OCI-LY7 (cell line): ENCODE data around the gene GRID2. TPM values are rescaled to one million over a fixed set of nuclear protein-coding genes. Genes with fewer than 3 reads are reported as not detected.

ENCODE experiments used
- BruUV-seq: library from RNA; stranded (reverse); fragments of 400-500 nt; replicated peaks from 2 replicates; lab custom pipeline; 2021; lab: Mats Ljungman, UMichigan
- CTCF ChIA-PET: fragments of 300-600 bp; sonication (Branson Sonifier 250); formaldehyde crosslinking; loops from one replicate; lab custom pipeline; 2022; ENCODE audit warnings: antibody characterized with exemption; ENCODE audit not compliant: unreplicated experiment; lab: Charles Lee
- POLR2A ChIA-PET: fragments of 300-600 bp; sonication (Branson Sonifier 250); formaldehyde crosslinking; loops from one replicate; lab custom pipeline; 2022; ENCODE audit warnings: antibody characterized with exemption; lab: Charles Lee
- DNase-seq: peaks from one replicate; pipeline ENCODE4 v3.0.0-alpha.2; 2015; ENCODE audit warnings: low spot score
- H2AFZ ChIP-seq: fragments of 200-600 bp; sonication (generic), shearing (Covaris generic); 2 replicates; pipeline ENCODE4 v1.6.1; 2014; ENCODE audit warnings: mild to moderate bottlenecking, antibody characterized with exemption, low read length, moderate library complexity
- H3K27ac ChIP-seq: fragments of 200-600 bp; sonication (generic); 2 replicates; pipeline ENCODE4 v1.5.1; 2014; ENCODE audit warnings: mixed run types, low read depth, mild to moderate bottlenecking, moderate library complexity, low read length, inconsistent platforms; ENCODE audit not compliant: poor library complexity, severe bottlenecking
- H3K36me3 ChIP-seq: fragments of 200-600 bp; sonication (generic); 2 replicates; pipeline ENCODE4 v1.6.1; 2014; ENCODE audit warnings: mild to moderate bottlenecking, antibody characterized with exemption, low read length, moderate library complexity, mixed read lengths; ENCODE audit not compliant: insufficient read depth
- H3K4me1 ChIP-seq: fragments of 200-600 bp; sonication (generic); 2 replicates; pipeline ENCODE4 v1.5.1; 2014; ENCODE audit warnings: mild to moderate bottlenecking, low read length; ENCODE audit not compliant: insufficient read depth, poor library complexity, severe bottlenecking
- H3K4me2 ChIP-seq: fragments of 200-600 bp; sonication (generic); 2 replicates; pipeline ENCODE4 v1.6.1; 2014; ENCODE audit warnings: mild to moderate bottlenecking, low read length
- H3K4me3 ChIP-seq: fragments of 200-600 bp; sonication (generic); 2 replicates; pipeline ENCODE4 v1.5.1; 2014; ENCODE audit warnings: mild to moderate bottlenecking, low read depth, low read length; ENCODE audit not compliant: poor library complexity, severe bottlenecking
- H3K79me2 ChIP-seq: fragments of 200-600 bp; sonication (generic); 2 replicates; pipeline ENCODE4 v1.6.1; 2016; ENCODE audit warnings: low read depth, mild to moderate bottlenecking, low read length, moderate library complexity, mixed read lengths; ENCODE audit not compliant: insufficient read depth
- H3K9me2 ChIP-seq: fragments of 200-600 bp; sonication (generic); 2 replicates; pipeline ENCODE4 v1.6.1; 2016; ENCODE audit warnings: mild to moderate bottlenecking, low read length, mixed read lengths; ENCODE audit not compliant: insufficient read depth
- H3K9me3 ChIP-seq: fragments of 200-600 bp; sonication (generic); 2 replicates; pipeline ENCODE4 v1.6.1; 2014; ENCODE audit warnings: mild to moderate bottlenecking, mixed run types, low read length, mixed read lengths
- H4K20me1 ChIP-seq: fragments of 200-600 bp; sonication (generic); 2 replicates; pipeline ENCODE4 v1.6.1; 2014; ENCODE audit warnings: mild to moderate bottlenecking, antibody characterized with exemption, low read length, moderate library complexity, mixed read lengths; ENCODE audit not compliant: insufficient read depth
- EZH2phosphoT487 ChIP-seq: fragments of 200-600 bp; sonication (generic); IDR thresholded peaks from 2 replicates; pipeline ENCODE4 v1.6.1; 2018; ENCODE audit warnings: low read depth, borderline replicate concordance, mild to moderate bottlenecking, mixed run types, antibody characterized with exemption, low read length, moderate library complexity, mixed read lengths
- intact Hi-C: fragments of 100-400 bp; cut with micrococcal nuclease; formaldehyde crosslinking; loops from one replicate; pipeline ENCODE4 v1.10.0; 2022; ENCODE audit not compliant: unreplicated experiment
- total RNA-seq, 2 experiments: library from RNA; depleted of rRNA in 1 of 2; stranded (reverse); fragments of >200 nt in 1 of 2; shearing (Covaris generic) in 1 of 2; gene quantifications; 2 replicates each; pipeline ENCODE4 v1.2.3, GENCODE V29; 2014 to 2022
- TF ChIP-seq, protein P1 (sequence below): fragments of 200-600 bp; sonication (generic); conservative IDR thresholded peaks from 2 replicates; pipeline ENCODE4 v1.5.1; 2014; ENCODE audit warnings: mild to moderate bottlenecking, antibody characterized with exemption, low read length, moderate library complexity, mixed read lengths

GRID2 gene
- total RNA-seq, 2 experiments from 2014 or later = not detected

DNA sequence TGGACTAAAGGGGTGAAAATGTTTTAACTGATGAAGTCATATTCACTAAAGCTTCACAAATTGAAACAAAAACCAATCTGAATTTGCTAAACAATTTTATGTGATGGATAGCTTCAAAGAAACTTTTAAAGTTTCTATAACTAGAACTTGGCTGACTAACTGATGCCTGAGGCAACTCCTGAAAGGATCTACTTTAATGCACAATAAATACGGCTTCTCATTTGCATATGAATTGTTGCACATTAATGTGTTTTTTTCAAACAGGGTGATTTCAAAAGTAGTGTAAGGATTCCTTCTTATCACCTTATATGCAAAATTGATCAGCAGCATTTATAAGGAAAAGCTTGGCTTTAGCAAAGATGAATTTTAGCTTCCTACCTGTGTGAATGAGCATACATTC lies 1466.4 kb downstream of the GRID2 start:
- ChIA-PET POLR2A (interaction anchor here (0.6 kb wide), 1 partner anchor 14 kb away, joined by 3 read pairs; no protein-coding TSS in a partner anchor), CTCF (no interaction called here)
- Histone ChIP-seq H3K4me3 (no peak overlapping the region), H3K36me3 (no peaks in the 10 kb centered on the region), H3K9me3 (no peaks in the 10 kb centered on the region), H4K20me1 (no peaks in the 10 kb centered on the region), H3K79me2 (no peaks in the 10 kb centered on the region), H3K27ac (no peak overlapping the region), H3K4me2 (no peak overlapping the region), H3K4me1 (no peaks in the 10 kb centered on the region), H2AFZ (no peak overlapping the region), H3K9me2 (no peaks in the 10 kb centered on the region)
- no TSS peak for BruUV-seq
- intact Hi-C loops = no loop called here
- no peak for DNase-seq
- TF ChIP-seq, protein P1, sequence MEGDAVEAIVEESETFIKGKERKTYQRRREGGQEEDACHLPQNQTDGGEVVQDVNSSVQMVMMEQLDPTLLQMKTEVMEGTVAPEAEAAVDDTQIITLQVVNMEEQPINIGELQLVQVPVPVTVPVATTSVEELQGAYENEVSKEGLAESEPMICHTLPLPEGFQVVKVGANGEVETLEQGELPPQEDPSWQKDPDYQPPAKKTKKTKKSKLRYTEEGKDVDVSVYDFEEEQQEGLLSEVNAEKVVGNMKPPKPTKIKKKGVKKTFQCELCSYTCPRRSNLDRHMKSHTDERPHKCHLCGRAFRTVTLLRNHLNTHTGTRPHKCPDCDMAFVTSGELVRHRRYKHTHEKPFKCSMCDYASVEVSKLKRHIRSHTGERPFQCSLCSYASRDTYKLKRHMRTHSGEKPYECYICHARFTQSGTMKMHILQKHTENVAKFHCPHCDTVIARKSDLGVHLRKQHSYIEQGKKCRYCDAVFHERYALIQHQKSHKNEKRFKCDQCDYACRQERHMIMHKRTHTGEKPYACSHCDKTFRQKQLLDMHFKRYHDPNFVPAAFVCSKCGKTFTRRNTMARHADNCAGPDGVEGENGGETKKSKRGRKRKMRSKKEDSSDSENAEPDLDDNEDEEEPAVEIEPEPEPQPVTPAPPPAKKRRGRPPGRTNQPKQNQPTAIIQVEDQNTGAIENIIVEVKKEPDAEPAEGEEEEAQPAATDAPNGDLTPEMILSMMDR = no peak
- no peak for TF ChIP-seq EZH2phosphoT487

DNA sequence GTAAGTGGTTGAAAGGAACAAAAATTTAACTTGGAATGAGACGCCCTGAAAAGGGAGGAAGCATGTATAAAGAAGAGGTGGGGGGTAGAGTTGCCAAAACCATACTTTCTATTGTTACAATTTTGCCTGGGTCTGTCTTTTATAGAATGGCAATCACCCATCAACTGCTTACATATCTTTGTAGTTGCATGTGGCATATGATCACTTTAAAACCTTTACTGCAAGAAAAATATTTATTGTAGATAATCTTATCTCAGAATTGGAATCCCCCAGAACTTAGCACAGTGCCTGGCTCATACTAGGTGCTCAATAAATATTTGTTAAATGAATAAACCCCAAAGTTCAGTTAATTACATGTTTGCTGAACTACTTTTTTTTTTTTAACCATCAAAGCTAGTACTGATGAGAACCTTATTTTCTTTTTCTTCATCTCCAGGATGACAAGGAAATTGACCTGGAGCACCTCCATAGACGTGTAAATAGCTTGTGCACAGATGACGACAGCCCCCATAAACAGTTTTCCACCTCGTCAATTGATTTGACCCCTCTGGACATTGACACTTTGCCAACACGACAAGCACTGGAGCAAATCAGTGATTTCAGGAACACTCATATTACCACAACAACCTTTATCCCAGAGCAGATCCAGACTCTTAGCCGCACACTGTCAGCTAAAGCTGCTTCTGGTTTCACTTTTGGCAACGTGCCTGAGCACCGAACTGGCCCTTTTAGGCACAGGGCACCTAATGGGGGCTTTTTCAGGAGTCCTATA lies 1468.1 kb downstream of the GRID2 start:
- no peak overlapping the region for H3K4me3 ChIP-seq
- H3K36me3 ChIP-seq = no peaks in the 10 kb centered on the region
- no peak overlapping the region for H3K27ac ChIP-seq
- ChIA-PET POLR2A (no interaction called here), CTCF (no interaction called here)
- H4K20me1 ChIP-seq = no peaks in the 10 kb centered on the region
- DNase-seq = no peak
- no peak overlapping the region for H3K4me2 ChIP-seq
- no peaks in the 10 kb centered on the region for H3K79me2 ChIP-seq
- H3K9me3 ChIP-seq = no peaks in the 10 kb centered on the region
- TF ChIP-seq, protein P1 = no peak
- TF ChIP-seq EZH2phosphoT487 = no peak
- no TSS peak for BruUV-seq
- intact Hi-C loops = no loop called here
- no peaks in the 10 kb centered on the region for H3K9me2 ChIP-seq
- H2AFZ ChIP-seq = no peak overlapping the region
- H3K4me1 ChIP-seq = no peaks in the 10 kb centered on the region

DNA sequence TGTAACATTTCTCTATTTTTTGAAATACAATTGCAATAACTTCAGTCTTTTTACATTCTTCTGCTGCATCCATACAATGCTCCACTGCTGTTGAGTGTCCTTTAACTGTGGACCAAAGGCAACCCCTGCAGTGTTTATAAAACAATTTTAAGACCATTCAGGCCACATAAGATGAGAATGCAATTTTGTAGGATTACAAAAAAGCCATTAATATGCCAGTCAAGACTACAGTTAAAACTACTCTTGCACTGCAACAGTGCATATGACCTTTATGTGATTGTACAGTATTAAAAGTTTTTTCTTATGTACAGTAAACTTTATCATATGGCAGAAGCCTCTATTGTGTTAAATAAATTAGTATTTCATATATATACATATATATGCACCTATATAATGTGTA lies 1469.1 kb downstream of the GRID2 start:
- H3K36me3 ChIP-seq = no peaks in the 10 kb centered on the region
- no TSS peak for BruUV-seq
- H3K4me1 ChIP-seq = no peaks in the 10 kb centered on the region
- TF ChIP-seq, protein P1 = no peak
- TF ChIP-seq EZH2phosphoT487 = no peak
- CTCF ChIA-PET = no interaction called here
- no peak for DNase-seq
- no peak overlapping the region for H2AFZ ChIP-seq
- no peaks in the 10 kb centered on the region for H4K20me1 ChIP-seq
- H3K27ac ChIP-seq = no peak overlapping the region
- H3K9me3 ChIP-seq = no peaks in the 10 kb centered on the region
- intact Hi-C loops = no loop called here
- no peaks in the 10 kb centered on the region for H3K9me2 ChIP-seq
- no peak overlapping the region for H3K4me3 ChIP-seq
- POLR2A ChIA-PET = no interaction called here
- no peak overlapping the region for H3K4me2 ChIP-seq
- no peaks in the 10 kb centered on the region for H3K79me2 ChIP-seq
